Sigmoid colon (tissue), 7 donors: ENCODE measurements around the gene EEIG2. TPM values are rescaled to one million over a fixed set of nuclear protein-coding genes. Genes with fewer than 3 reads are reported as not detected.

ENCODE experiments used
- DNase-seq: peaks from one replicate; pipeline ENCODE4 v3.0.0-alpha.2; 2019
- H3K27ac ChIP-seq, 4 donors: fragments of 200-600 bp; sonication (generic); one replicate each; pipeline ENCODE4 v1.5.1; 2016 to 2019; ENCODE audit warnings: mild to moderate bottlenecking in 1 of 4
- H3K27me3 ChIP-seq, 3 donors: fragments of 200-600 bp; sonication (generic); one replicate each; pipeline ENCODE4 v1.5.1; 2019; ENCODE audit warnings: mild to moderate bottlenecking in 1 of 3
- H3K36me3 ChIP-seq, 4 donors: fragments of 200-600 bp; sonication (generic); one replicate each; pipeline ENCODE4 v1.5.1; 2016 to 2019
- H3K4me1 ChIP-seq, 4 donors: fragments of 200-600 bp; sonication (generic); one replicate each; pipeline ENCODE4 v1.5.1; 2017 to 2019
- H3K4me3 ChIP-seq, 4 donors: fragments of 200-600 bp; sonication (generic); one replicate each; pipeline ENCODE4 v1.5.1; 2017 to 2019; ENCODE audit warnings: mild to moderate bottlenecking in 2 of 4, moderate library complexity in 1 of 4
- H3K9me3 ChIP-seq, 4 donors: fragments of 200-600 bp in 3 of 4; sonication (generic) in 3 of 4; one replicate each; pipeline versions ENCODE4 v1.5.1 to v1.6.1; 2013 to 2019
- CTCF ChIP-seq, 4 experiments: fragments of 450-650 bp in 3 of 4; fragments of 200-600 bp in 1 of 4; IDR thresholded peaks; one replicate each; pipeline ENCODE4 v1.5.1; 2016 to 2019; ENCODE audit warnings: antibody characterized with exemption in 4 of 4, mild to moderate bottlenecking in 3 of 4, moderate library complexity in 2 of 4
- EP300 ChIP-seq, 4 donors: sonication (generic); formaldehyde crosslinking; IDR thresholded peaks; one replicate each; pipeline ENCODE4 v1.6.1; 2017; ENCODE audit warnings: antibody characterized with exemption in 4 of 4
- POLR2A ChIP-seq, 2 donors: fragments of 450-650 bp; IDR thresholded peaks; one replicate each; pipeline ENCODE4 v1.6.1; 2016; ENCODE audit warnings: antibody characterized with exemption in 2 of 2, mild to moderate bottlenecking in 2 of 2, moderate library complexity in 2 of 2
- POLR2AphosphoS5 ChIP-seq, 4 donors: sonication (generic); formaldehyde crosslinking; IDR thresholded peaks; one replicate each; pipeline ENCODE4 v1.6.1; 2017; ENCODE audit warnings: antibody characterized with exemption in 4 of 4
- WGBS, 2 donors: extraction: QIAGEN DNeasy Blood & Tissue Kit; methylation state at CpG; one replicate each; pipeline ENCODE4 v1.1.7; 2013; 5-methylcytosine and 5-hydroxymethylcytosine counted together
- intact Hi-C: fragments of 100-400 bp; cut with DNase I; formaldehyde crosslinking; loops from one replicate; pipeline ENCODE4 v1.15.1; 2023
- polyA plus RNA-seq, 3 donors: library from polyadenylated mRNA; stranded (reverse); fragments of 200-250 nt; gene quantifications; one replicate each; pipeline ENCODE4 v1.2.3, GENCODE V29; 2013
- total RNA-seq, 4 donors: library from RNA; depleted of rRNA; stranded (reverse); fragments of >200 nt; gene quantifications; one replicate each; pipeline ENCODE4 v1.1.0, GENCODE V29; 2016
- donor health status: healthy with polysubstance abuse.
- donor health status: Bipolar disorder and iron deficiency.
- donor health status: healthy.

Gene EEIG2
- total and polyA plus RNA-seq, 7 donors, result 10.6 to 17.2 (median 12.0) TPM

DNA sequence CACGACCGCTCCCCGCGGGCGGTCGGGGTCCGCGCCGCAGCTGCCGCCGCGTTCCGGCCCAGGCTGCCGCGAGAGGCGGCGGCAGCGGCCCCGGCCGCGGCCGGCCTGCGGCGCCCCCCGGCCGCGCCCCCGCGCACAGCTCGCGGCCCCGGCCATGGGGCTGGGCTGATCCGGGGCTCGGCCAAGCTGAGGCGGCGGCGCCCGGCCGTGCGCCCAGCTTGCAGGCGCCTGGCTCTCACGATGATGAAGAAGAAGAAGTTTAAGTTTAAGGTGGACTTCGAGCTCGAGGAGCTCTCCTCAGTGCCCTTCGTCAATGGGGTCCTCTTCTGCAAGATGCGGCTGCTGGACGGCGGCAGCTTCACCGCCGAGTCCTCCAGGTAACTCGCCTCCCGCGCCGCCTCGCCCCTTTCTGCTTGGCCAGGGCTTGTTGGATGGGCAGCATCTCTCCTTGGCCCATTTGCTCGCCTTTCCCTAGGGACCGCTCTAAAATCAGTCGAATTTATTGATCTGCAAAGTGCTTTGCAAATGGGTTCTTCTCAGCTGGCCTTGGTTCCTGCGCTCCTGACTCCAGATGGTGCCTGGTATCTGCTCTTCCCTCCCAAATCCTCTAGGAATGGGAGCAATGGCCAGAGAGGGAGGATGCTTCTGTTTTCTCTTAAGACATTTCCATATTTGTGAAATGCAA is 431 bp downstream of the EEIG2 start:
- Histone ChIP-seq H3K36me3 (no peaks in the 10 kb centered on the region), H3K27me3 (no peaks in the 10 kb centered on the region), H3K4me1 (peaks cover 0 to 23% (median 11%) of the 10 kb centered on the region in 4 donors), H3K27ac (peak overlapping the region; percentile 72 to 78 (median 76)), H3K4me3 (peak overlapping the region; percentile 51 to 75 (median 63)), H3K9me3 (no peaks in the 10 kb centered on the region)
- no peak for TF ChIP-seq CTCF (IDR thresholded peaks at IDR 0.05)
- TF ChIP-seq POLR2A (IDR thresholded peaks at IDR 0.05), result no peak
- TF ChIP-seq EP300 (IDR thresholded peaks at IDR 0.05), result no peak
- no peak for TF ChIP-seq POLR2AphosphoS5 (IDR thresholded peaks at IDR 0.05)
- DNase-seq, result peak; percentile 69
- intact Hi-C loops, result loop anchor here (5.0 kb wide), 1 partner anchor 48 kb away; no protein-coding TSS in a partner anchor
- WGBS, 2 donors, result 1% methylated on average over 59 of the region's 59 CpGs

DNA sequence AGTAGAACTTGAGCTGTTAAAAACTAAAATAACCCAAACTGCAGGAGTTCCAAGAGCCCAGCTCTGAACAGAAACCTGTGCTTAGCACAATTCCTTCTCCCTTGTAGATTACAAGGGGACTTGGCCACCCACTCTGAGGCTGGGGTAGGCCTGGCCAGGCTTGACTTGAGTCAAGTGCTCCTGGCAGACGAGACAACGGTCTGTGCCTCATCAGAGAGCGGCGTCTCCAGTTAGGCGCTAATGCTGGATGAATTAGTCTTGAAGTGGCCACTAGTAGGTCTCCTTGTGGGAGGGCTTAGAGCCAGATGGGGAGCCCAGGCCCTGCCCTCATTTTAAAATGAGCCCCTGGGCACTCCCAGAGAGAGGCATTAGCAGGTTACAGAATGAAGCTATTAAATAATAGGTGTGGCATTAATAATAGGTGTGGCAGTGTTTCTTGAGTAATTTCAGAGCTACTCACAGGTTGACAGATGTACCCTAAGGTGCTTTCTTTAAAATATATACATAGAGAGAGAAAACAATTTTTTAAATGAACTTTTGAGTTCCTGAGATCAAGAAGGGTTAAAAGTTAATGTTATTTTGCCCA is 1.1 kb downstream of the EEIG2 start:
- Histone ChIP-seq H3K9me3 (no peaks in the 10 kb centered on the region), H3K36me3 (no peaks in the 10 kb centered on the region), H3K4me1 (peaks cover 0 to 23% (median 11%) of the 10 kb centered on the region in 4 donors), H3K4me3 (peak overlapping the region; percentile 51 to 75 (median 63)), H3K27ac (peak overlapping the region; percentile 72 to 78 (median 76)), H3K27me3 (no peaks in the 10 kb centered on the region)
- 2 to 11% methylated on average over 5 of the region's 5 CpGs for WGBS, 2 donors
- intact Hi-C loops, result loop anchor here (5.0 kb wide), 1 partner anchor 49 kb away; no protein-coding TSS in a partner anchor
- DNase-seq, result peak; percentile 79
- TF ChIP-seq CTCF (IDR thresholded peaks at IDR 0.05), result peak in 2 of 4 experiments; percentile 12 to 13
- TF ChIP-seq POLR2AphosphoS5 (IDR thresholded peaks at IDR 0.05), result peak in 3 of 4 donors; percentile 42 to 80 (median 44)
- TF ChIP-seq EP300 (IDR thresholded peaks at IDR 0.05), result no peak
- peak in 1 of 2 donors; percentile 13 for TF ChIP-seq POLR2A (IDR thresholded peaks at IDR 0.05)

- DNase-seq, result peak; percentile 66
- no peak overlapping the region for H3K27ac ChIP-seq
- H3K4me3 ChIP-seq, result peak overlapping the region in 2 of 4 donors; percentile 59 to 75
- H3K27me3 ChIP-seq, result no peaks in the 10 kb centered on the region
- H3K36me3 ChIP-seq, result no peaks in the 10 kb centered on the region
- no peaks in the 10 kb centered on the region for H3K9me3 ChIP-seq
- intact Hi-C loops, result loop anchor here (2.0 to 5.0 kb wide), 2 partner anchors 50 to 129 kb away; no protein-coding TSS in a partner anchor
- H3K4me1 ChIP-seq, result peaks cover 0 to 23% (median 11%) of the 10 kb centered on the region in 4 donors
- no peak for TF ChIP-seq EP300 (IDR thresholded peaks at IDR 0.05)
- TF ChIP-seq CTCF (IDR thresholded peaks at IDR 0.05), result peak in 1 of 4 experiments; percentile 24
- 23 to 36% methylated on average over 11 of the region's 11 CpGs for WGBS, 2 donors
Measured at GRCh38 chr1:108561689-108562326, 1.9 kb downstream of the EEIG2 start.

DNA sequence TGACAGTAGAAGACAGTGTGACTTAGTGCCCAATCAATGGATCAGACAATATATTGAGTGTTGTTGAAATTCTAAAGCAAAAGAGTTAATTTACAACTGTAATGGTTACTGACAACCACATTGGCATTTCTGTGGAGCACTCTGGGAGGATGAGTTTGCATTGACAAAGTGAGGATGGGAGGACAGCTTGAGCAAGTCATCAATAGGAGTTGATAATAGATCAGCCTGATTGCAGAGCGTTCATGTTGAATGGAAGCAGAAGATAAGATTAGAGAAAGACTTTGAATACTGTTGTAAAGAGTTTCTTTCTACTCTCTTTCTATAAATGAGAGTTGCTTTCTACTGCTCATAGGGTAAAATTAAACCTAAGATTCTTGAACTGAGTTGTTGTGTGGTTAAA is 3.9 kb downstream of the EEIG2 start:
- Histone ChIP-seq H3K36me3 (no peaks in the 10 kb centered on the region), H3K4me1 (peaks cover 0 to 23% (median 11%) of the 10 kb centered on the region in 4 donors), H3K27ac (no peak overlapping the region), H3K4me3 (no peak overlapping the region), H3K9me3 (no peaks in the 10 kb centered on the region), H3K27me3 (no peaks in the 10 kb centered on the region)
- TF ChIP-seq CTCF (IDR thresholded peaks at IDR 0.05), result no peak
- TF ChIP-seq POLR2A (IDR thresholded peaks at IDR 0.05), result no peak
- TF ChIP-seq EP300 (IDR thresholded peaks at IDR 0.05), result no peak
- TF ChIP-seq POLR2AphosphoS5 (IDR thresholded peaks at IDR 0.05), result no peak
- intact Hi-C loops, result loop anchor here (2.0 to 5.0 kb wide), 2 partner anchors 52 to 127 kb away; no protein-coding TSS in a partner anchor
- DNase-seq, result no peak
- 87 to 88% methylated on average over 1 of the region's 1 CpG for WGBS, 2 donors
